HG03175 (cell line): ENCODE results near the gene TMEM107.

Experiments
- ATAC-seq: cut with Tn5 transposase; IDR thresholded peaks from one replicate; pipeline ENCODE4 v1.9.1; 2021; ENCODE audit warnings: mild to moderate bottlenecking, moderate library complexity; ENCODE audit not compliant: unreplicated experiment

TMEM107 gene

DNA sequence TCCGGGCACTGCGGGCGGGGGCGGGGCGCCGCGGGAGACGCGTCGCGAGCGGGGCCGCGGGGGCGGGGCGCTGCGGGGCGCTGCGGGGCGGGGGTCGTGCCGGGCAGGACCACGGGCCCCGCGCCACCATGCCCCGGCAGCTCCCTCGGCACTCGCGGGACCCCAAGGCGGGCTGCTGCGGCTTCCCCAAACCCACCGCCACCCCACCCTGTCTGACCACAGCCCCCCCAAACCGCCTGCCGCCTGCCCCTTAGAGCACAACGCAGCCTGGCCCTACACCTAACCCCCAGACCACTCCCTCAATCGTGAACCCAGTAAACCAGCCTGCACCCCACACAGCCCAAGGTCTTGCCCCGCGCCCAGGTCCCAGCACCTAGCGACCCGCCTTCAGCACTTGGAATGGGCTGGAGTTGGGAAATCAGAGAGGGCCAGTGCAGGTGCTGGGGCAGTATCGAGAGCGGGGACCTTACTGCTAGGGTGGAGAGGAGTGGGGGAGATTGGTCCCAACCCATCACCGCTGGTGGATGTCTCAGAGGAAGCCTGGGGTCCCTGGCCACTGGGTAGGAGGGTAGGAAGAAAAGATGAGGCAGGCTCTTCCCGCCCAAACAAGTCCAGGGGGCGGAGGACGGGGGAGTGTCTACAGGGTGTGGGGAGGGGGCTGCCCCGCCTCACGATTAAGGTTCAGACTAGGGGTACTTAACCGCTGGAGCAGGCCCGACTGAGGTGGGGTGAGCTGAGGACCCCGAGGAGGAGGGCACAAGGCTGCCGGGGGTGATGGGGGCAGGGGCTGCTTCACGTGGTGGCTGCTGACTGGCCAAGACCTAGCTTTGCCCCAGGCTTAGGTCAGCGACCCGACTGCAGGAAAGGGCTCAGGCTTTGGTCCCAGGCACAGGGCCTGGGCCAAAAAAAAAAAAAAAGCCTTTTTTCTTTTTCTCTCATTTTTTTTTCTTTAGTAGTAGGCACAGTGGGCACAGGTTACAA lies 12.9 kb downstream of the TMEM107 start:
- ATAC-seq, result peak; percentile 13

GRCh38 chr17:8162233-8162996 lies 13.8 kb downstream of the TMEM107 start, which contains the start of gene VAMP2:
Gene VAMP2, minus strand, starts transcription at chr17:8162948. Its CDS starts 69 bp downstream, at chr17:8162879.
- ATAC-seq, result peak; percentile 62

- no peak for ATAC-seq
Measured at GRCh38 chr17:8161289-8162232, 14.6 kb downstream of the TMEM107 start.

GRCh38 chr17:8160741-8161221 lies 15.4 kb downstream of the TMEM107 start:
- ATAC-seq, result no peak

DNA sequence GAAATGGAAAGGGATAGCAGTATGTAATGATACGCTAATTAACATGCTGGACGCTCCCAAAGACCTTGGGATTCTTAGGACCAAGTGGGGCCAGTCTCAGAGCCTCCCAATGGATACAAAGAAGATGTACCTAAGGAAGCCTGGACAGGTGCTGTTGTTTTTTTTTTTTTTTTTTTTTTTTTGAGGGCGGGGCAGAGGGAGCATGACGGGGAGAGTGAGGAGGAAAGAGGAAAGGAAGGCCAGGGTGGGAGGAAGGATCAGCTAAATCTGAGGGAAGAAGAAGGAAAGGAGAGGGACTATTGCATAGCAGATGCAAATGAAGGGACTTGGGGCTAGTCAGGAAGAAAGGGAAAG lies 16.0 kb downstream of the TMEM107 start:
- no peak for ATAC-seq

DNA sequence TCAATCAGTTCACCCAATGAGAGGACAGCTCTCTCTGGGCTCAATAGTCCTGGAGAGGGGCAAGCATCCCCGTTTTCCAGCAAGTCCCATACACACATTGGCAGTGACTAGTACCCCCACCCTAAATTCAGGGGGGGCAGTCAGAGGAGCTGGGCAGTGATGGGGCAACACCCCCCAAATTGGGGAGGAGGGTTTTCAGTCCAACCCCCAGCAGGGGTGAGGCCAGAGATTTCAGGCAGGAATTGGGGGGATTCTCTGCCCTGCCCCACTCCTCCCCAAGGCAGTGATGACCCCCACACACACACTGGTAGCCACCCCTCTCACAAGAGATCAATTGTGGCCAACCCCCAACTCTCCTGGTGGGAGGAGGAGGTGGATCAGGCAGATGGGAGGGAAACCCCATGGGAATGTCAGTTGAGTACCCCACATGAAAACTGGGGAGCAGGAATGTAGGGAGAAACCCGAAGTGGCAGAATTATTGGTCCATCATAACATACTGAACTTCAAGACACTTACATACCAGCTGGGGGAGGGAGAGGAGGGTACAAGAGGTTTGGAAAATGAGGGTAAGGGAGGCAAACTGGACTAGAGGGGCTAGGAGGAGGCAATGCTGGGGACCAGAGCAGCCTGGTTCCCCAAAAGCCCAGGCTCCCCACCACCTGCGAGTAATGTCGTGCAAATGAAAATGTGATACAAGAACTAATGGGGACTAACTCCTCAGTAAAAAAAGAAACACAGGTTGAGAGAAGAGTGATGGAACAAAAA lies 16.5 kb downstream of the TMEM107 start:
- ATAC-seq, result no peak

- no peak for ATAC-seq
Measured at GRCh38 chr17:8159032-8159400, 17.2 kb downstream of the TMEM107 start.

DNA sequence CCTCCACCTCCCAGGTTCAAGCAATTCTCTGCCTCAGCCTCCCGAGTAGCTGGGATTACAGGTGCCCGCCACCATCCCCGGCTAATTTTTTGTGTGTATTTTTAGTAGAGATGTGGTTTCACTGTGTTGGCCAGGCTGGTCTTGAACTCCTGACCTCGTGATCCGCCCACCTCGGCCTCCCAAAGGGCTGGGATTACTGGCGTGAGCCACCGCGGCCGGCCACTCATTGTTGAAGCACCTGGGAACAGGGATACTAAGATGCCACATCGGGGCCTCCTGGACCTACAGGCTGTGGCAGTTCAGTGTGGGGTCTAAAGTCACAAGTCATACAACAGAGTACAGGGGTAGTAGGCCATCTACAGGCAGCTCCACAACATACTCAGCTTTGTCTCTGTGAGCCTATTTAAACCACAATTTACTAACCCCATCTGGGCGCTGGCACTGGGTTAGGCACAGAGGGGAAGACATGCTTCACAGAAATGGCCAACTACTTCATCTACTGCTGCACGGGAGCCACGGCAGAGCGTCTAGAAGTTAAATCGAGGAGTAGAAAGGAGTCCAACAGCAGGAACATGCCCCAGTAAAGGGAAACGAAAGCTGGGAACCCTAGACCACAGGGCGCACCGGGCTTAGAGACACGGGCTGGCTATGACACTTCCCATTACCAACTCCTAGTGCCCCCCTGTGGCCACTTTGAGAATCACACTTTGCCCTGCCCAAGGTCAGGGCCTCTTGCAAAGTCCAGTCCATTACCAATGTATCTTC lies 17.7 kb downstream of the TMEM107 start:
- no peak for ATAC-seq

GRCh38 chr17:8156246-8156992 lies 19.8 kb downstream of the TMEM107 start:
- ATAC-seq, result peak; percentile 78

DNA sequence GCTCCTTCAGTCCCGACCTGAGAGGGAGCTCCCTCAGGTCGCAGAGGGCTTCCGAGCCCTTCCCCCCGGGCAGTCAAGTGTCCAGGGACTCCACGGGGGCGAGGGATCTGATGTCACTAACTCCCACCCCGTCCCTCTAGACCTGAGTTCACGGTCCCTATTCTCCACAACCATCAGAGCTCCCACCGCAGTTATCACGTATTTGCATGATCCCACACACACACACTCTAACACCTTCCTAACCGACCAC lies 20.3 kb downstream of the TMEM107 start:
- ATAC-seq, result no peak

GRCh38 chr17:8155231-8155995 lies 20.8 kb downstream of the TMEM107 start:
- no peak for ATAC-seq

GRCh38 chr17:8154608-8155155 lies 21.5 kb downstream of the TMEM107 start:
- ATAC-seq, result no peak

- no peak for ATAC-seq
Measured at GRCh38 chr17:8153957-8154607, 22.1 kb downstream of the TMEM107 start.

- no peak for ATAC-seq
Measured at GRCh38 chr17:8153525-8153956, 22.6 kb downstream of the TMEM107 start.

- no peak for ATAC-seq
Measured at GRCh38 chr17:8153031-8153451, 23.1 kb downstream of the TMEM107 start.

DNA sequence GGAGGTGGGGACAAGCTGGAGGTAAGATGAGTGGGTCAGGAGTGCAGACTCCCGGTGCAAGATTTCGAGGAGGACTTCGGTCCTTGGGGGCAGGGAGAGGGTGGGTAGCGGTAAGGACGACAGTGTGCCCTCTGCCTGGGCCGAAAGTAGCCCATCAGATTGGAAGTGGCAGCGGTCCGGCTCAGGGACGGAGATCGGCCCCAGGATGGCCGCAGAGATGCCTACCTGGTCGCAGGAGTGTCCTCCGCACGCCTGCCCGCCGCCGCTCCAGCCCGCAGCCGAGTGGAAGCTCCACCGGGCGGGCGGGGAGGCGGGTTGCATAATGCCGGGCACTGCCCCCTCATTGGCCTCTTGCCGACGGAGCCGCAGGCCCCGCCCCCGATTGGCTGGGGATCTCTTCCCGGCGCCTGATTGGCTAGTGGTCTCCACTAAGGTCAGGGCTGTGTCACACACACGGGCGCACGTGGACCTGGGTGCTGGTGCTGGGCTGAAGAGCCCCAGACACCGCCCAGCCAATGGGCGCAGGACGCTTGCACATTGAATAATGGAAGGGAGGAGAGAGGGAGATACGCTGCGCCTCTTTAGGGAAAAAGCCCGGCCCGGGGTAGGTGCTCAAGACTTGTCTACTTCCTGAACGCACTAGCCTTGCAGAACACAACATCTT lies 23.9 kb downstream of the TMEM107 start, which contains the start of gene PER1:
TSS of gene PER1 (minus strand) at position 293 of the 664 bp plus-strand sequence. CDS start 1,698 bp downstream, outside the sequence.
- ATAC-seq, result no peak
